IMR-90 (cell line): ENCODE measurements around the gene RBFOX1. TPM values are rescaled to one million over a fixed set of nuclear protein-coding genes. Genes with fewer than 3 reads are reported as not detected.

Experiments
- ATAC-seq: fragments of 200-7000 bp; cut with Tn5 transposase; 2 replicates; pipeline ENCODE4 v1.9.1; 2020; ENCODE audit warnings: low read depth, mild to moderate bottlenecking, moderate library complexity
- BruUV-seq: library from RNA; stranded (reverse); fragments of 400-500 nt; replicated peaks from 2 replicates; lab custom pipeline; 2021; lab: Mats Ljungman, UMichigan
- CTCF ChIA-PET: fragments of 300-600 bp; formaldehyde crosslinking; extraction: SDS; loops from one replicate; lab custom pipeline; 2021; ENCODE audit warnings: antibody characterized with exemption; lab: Yijun Ruan, JAX
- POLR2A ChIA-PET: fragments of 300-600 bp; sonication (Branson Sonifier 250); formaldehyde crosslinking; loops from one replicate; lab custom pipeline; 2022; ENCODE audit warnings: antibody characterized with exemption; ENCODE audit not compliant: unreplicated experiment; lab: Charles Lee
- DNase-seq: peaks from one replicate; pipeline ENCODE4 v3.0.0; 2013
- H2AFZ ChIP-seq: replicated peaks from 2 replicates; pipeline ENCODE3; 2013; ENCODE audit warnings: low read length, mild to moderate bottlenecking; ENCODE audit not compliant: poor library complexity
- H2AK5ac ChIP-seq: 2 replicates; pipeline ENCODE4 v1.6.1; 2013; ENCODE audit warnings: low read depth, low read length, inconsistent platforms
- H2AK9ac ChIP-seq: replicated peaks from 2 replicates; pipeline ENCODE3; 2013; ENCODE audit warnings: mild to moderate bottlenecking, low read depth, low read length, moderate library complexity; ENCODE audit not compliant: poor library complexity
- H2BK120ac ChIP-seq: 2 replicates; pipeline ENCODE4 v1.6.1; 2013; ENCODE audit warnings: low read depth, low read length, inconsistent platforms
- H2BK15ac ChIP-seq: 3 replicates; pipeline ENCODE4 v1.6.1; 2013; ENCODE audit warnings: low read depth, low read length, inconsistent platforms
- H2BK20ac ChIP-seq: 2 replicates; pipeline ENCODE4 v1.6.1; 2013; ENCODE audit warnings: low read depth, mild to moderate bottlenecking, inconsistent platforms, low read length, moderate library complexity
- H2BK5ac ChIP-seq: 2 replicates; pipeline ENCODE4 v1.6.1; 2013; ENCODE audit warnings: mild to moderate bottlenecking, low read depth, low read length, inconsistent platforms; ENCODE audit not compliant: poor library complexity, severe bottlenecking
- H3K14ac ChIP-seq: replicated peaks from 2 replicates; pipeline ENCODE4 v1.6.1; 2013; ENCODE audit warnings: low read depth, low read length, inconsistent platforms
- H3K18ac ChIP-seq: 2 replicates; pipeline ENCODE4 v1.6.1; 2013; ENCODE audit warnings: low read depth, low read length, control low read depth
- H3K23ac ChIP-seq: 2 replicates; pipeline ENCODE4 v1.6.1; 2013; ENCODE audit warnings: low read depth, low read length, inconsistent platforms
- H3K27ac ChIP-seq: 2 replicates; pipeline ENCODE4 v1.5.1; 2013; ENCODE audit warnings: mild to moderate bottlenecking, control low read depth, low read length; ENCODE audit not compliant: insufficient read depth
- H3K27me3 ChIP-seq: 2 replicates; pipeline ENCODE4 v1.6.1; 2013; ENCODE audit warnings: low read length; ENCODE audit not compliant: control insufficient read depth, insufficient read depth
- H3K36me3 ChIP-seq: 2 replicates; pipeline ENCODE4 v1.6.1; 2013; ENCODE audit warnings: low read length, mixed read lengths; ENCODE audit not compliant: control insufficient read depth, insufficient read depth
- H3K4ac ChIP-seq: 2 replicates; pipeline ENCODE4 v1.6.1; 2013; ENCODE audit warnings: low read depth, low read length, inconsistent platforms
- H3K4me1 ChIP-seq: 2 replicates; pipeline ENCODE4 v1.6.1; 2013; ENCODE audit warnings: low read length, mixed read lengths; ENCODE audit not compliant: control insufficient read depth, insufficient read depth
- H3K4me2 ChIP-seq: 2 replicates; pipeline ENCODE4 v1.6.1; 2013; ENCODE audit warnings: low read depth, mild to moderate bottlenecking, control low read depth, low read length, moderate library complexity
- H3K4me3 ChIP-seq: 2 replicates; pipeline ENCODE4 v1.5.1; 2013; ENCODE audit warnings: low read depth, mild to moderate bottlenecking, control low read depth, low read length, moderate library complexity; ENCODE audit not compliant: insufficient read depth
- H3K56ac ChIP-seq: 2 replicates; pipeline ENCODE4 v1.6.1; 2013; ENCODE audit warnings: low read length, inconsistent platforms; ENCODE audit not compliant: insufficient read depth; ENCODE audit errors: extremely low read depth
- H3K79me1 ChIP-seq, 2 experiments: 2 replicates each; pipeline ENCODE4 v1.6.1; 2013; ENCODE audit warnings: low read length in 2 of 2, inconsistent platforms in 1 of 2, low read depth in 1 of 2
- H3K9ac ChIP-seq: 2 replicates; pipeline ENCODE4 v1.6.1; 2013; ENCODE audit warnings: low read depth, low read length, control low read depth
- H3K9me1 ChIP-seq: 2 replicates; pipeline ENCODE4 v1.6.1; 2013; ENCODE audit warnings: low read length, inconsistent platforms; ENCODE audit not compliant: insufficient read depth
- H3K9me3 ChIP-seq: 2 replicates; pipeline ENCODE4 v1.6.1; 2013; ENCODE audit warnings: low read length; ENCODE audit not compliant: control insufficient read depth, insufficient read depth
- H4K20me1 ChIP-seq: 2 replicates; pipeline ENCODE4 v1.6.1; 2013; ENCODE audit warnings: low read length, inconsistent platforms; ENCODE audit not compliant: insufficient read depth
- H4K5ac ChIP-seq: 2 replicates; pipeline ENCODE4 v1.6.1; 2013; ENCODE audit warnings: mild to moderate bottlenecking, low read depth, low read length, control low read depth
- H4K8ac ChIP-seq, 2 experiments: 2 replicates each; pipeline ENCODE4 v1.6.1; 2013; ENCODE audit warnings: low read depth in 2 of 2, low read length in 2 of 2, control low read depth in 1 of 2, inconsistent platforms in 1 of 2
- H4K91ac ChIP-seq: 2 replicates; pipeline ENCODE4 v1.6.1; 2013; ENCODE audit warnings: low read depth, low read length, inconsistent platforms; ENCODE audit not compliant: insufficient read depth
- BHLHE40 ChIP-seq: fragments of 150-350 bp; IDR thresholded peaks from 2 replicates; pipeline ENCODE4 v1.6.1; 2016; ENCODE audit warnings: mild to moderate bottlenecking, low read depth, low read length
- CEBPB ChIP-seq: IDR thresholded peaks from 2 replicates; pipeline ENCODE4 v1.6.1; 2012; ENCODE audit warnings: low read depth, low read length, improper control_type of control experiment
- FOS ChIP-seq: fragments of 150-350 bp; IDR thresholded peaks from 2 replicates; pipeline ENCODE4 v1.6.1; 2016; ENCODE audit warnings: low read depth, low read length
- MAFK ChIP-seq: IDR thresholded peaks from 2 replicates; pipeline ENCODE4 v1.6.1; 2012; ENCODE audit warnings: low read depth, low read length, improper control_type of control experiment
- POLR2A ChIP-seq: IDR thresholded peaks from 2 replicates; pipeline ENCODE4 v1.6.1; 2012; ENCODE audit warnings: mild to moderate bottlenecking, low read depth, low read length
- RAD21 ChIP-seq: IDR thresholded peaks from 2 replicates; pipeline ENCODE4 v1.6.1; 2012; ENCODE audit warnings: low read length, improper control_type of control experiment
- SMC3 ChIP-seq: fragments of 150-350 bp; IDR thresholded peaks from 2 replicates; pipeline ENCODE4 v1.6.1; 2016; ENCODE audit warnings: low read depth, mild to moderate bottlenecking, antibody characterized with exemption, low read length, moderate library complexity
- WGBS, 2 experiments: methylation state at CpG; one replicate each; pipeline versions ENCODE4 v1.1.5 to v1.1.7; 2013; ENCODE audit warnings: missing lambda C conversion rate in 2 of 2; ENCODE audit not compliant: insufficient read length in 1 of 2; ENCODE audit errors: extremely low coverage in 2 of 2; 5-methylcytosine and 5-hydroxymethylcytosine counted together
- dilution Hi-C: fragments of 300-500 bp; cut with HindIII; formaldehyde crosslinking; loops from one replicate; pipeline ENCODE4 v1.14.3; 2018; ENCODE audit warnings: low sequenced_read_pairs; ENCODE audit not compliant: unreplicated experiment
- in situ Hi-C: fragments of 300-500 bp; cut with MboI; formaldehyde crosslinking; loops from 3 replicates; pipeline ENCODE4 v1.14.3; 2019; ENCODE audit warnings: low sequenced_read_pairs, inconsistent platforms, mixed read lengths
- intact Hi-C: fragments of 100-400 bp; cut with micrococcal nuclease; formaldehyde crosslinking; loops from 2 replicates; pipeline ENCODE4 v1.10.0; 2022
- polyA plus RNA-seq, 3 experiments: library from polyadenylated mRNA; depleted of rRNA; stranded (reverse); fragments of >200 nt; gene quantifications; 2 replicates each; pipeline ENCODE4 v1.2.3, GENCODE V29; 2012; ENCODE audit warnings: low replicate concordance in 1 of 3
- total RNA-seq: library from RNA; depleted of rRNA; stranded (reverse); fragments of >200 nt; gene quantifications from 2 replicates; pipeline ENCODE4 v1.2.3, GENCODE V29; 2012
- TF ChIP-seq, protein P1 (sequence below): fragments of 150-350 bp; IDR thresholded peaks from 2 replicates; pipeline ENCODE4 v1.6.1; 2017; ENCODE audit warnings: mild to moderate bottlenecking, antibody characterized with exemption, low read length, low read depth

The RBFOX1 gene
- total and polyA plus RNA-seq, 2 of the 4 experiments (the other 2 are of a cell fraction) = not detected

DNA sequence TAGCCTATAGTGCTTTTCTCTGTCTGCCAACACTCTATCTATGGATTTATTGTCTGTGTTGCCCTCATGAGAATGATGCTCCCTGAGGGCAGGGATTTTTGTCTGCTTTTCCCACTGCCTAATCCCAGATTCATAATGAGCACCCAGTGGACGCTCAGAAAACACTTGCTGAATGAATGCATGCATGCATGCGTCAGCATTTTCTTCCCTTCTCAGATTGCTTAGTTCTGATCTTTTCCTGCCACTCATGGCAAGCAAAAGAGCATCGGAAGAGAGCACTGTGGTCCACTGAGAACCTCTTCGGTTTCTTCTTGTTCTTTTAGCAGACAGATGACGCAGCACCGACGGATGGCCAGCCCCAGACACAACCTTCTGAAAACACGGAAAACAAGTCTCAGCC lies 246.8 kb downstream of the RBFOX1 start:
- no peak overlapping the region for H2BK15ac ChIP-seq
- intact Hi-C loops = no loop called here
- H3K4me3 ChIP-seq = no peak overlapping the region
- H4K91ac ChIP-seq = no peak overlapping the region
- H3K9me3 ChIP-seq = peaks cover 11% of the 10 kb centered on the region
- 63% methylated on average over 3 of the region's 8 CpGs; no CpG with 5 or more reads in 1 of the 2 experiments for WGBS, 2 experiments
- no peak overlapping the region for H4K5ac ChIP-seq
- in situ Hi-C loops = no loop called here
- no peaks in the 10 kb centered on the region for H3K79me1 ChIP-seq
- H4K8ac ChIP-seq = no peak overlapping the region
- no peak overlapping the region for H2BK5ac ChIP-seq
- ATAC-seq (no peak), DNase-seq (no peak)
- BruUV-seq = no TSS peak
- H2AFZ ChIP-seq = no peak overlapping the region
- H3K18ac ChIP-seq = no peak overlapping the region
- CTCF ChIA-PET = no interaction called here
- no peak overlapping the region for H3K9ac ChIP-seq
- no peak overlapping the region for H2BK20ac ChIP-seq
- dilution Hi-C loops = no loop called here
- no peak overlapping the region for H3K56ac ChIP-seq
- no peak overlapping the region for H2BK120ac ChIP-seq
- no peaks in the 10 kb centered on the region for H3K9me1 ChIP-seq
- no peak overlapping the region for H3K27ac ChIP-seq
- H3K23ac ChIP-seq = no peak overlapping the region
- H4K20me1 ChIP-seq = no peaks in the 10 kb centered on the region
- H3K4me2 ChIP-seq = no peak overlapping the region
- no peak overlapping the region for H3K4ac ChIP-seq
- no peaks in the 10 kb centered on the region for H3K36me3 ChIP-seq
- no peak overlapping the region for H2AK9ac ChIP-seq
- H3K14ac ChIP-seq = no peak overlapping the region
- POLR2A ChIA-PET = no interaction called here
- H3K27me3 ChIP-seq = no peaks in the 10 kb centered on the region
- no peak overlapping the region for H2AK5ac ChIP-seq
- no peaks in the 10 kb centered on the region for H3K4me1 ChIP-seq
- TF ChIP-seq CEBPB (no peak), MAFK (no peak), RAD21 (no peak), POLR2A (no peak), SMC3 (no peak), FOS (no peak), BHLHE40 (no peak)
- TF ChIP-seq, protein P1, sequence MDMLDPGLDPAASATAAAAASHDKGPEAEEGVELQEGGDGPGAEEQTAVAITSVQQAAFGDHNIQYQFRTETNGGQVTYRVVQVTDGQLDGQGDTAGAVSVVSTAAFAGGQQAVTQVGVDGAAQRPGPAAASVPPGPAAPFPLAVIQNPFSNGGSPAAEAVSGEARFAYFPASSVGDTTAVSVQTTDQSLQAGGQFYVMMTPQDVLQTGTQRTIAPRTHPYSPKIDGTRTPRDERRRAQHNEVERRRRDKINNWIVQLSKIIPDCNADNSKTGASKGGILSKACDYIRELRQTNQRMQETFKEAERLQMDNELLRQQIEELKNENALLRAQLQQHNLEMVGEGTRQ = no peak
